Left cardiac atrium (tissue), 4 donors: ENCODE results near the gene ATAD1. TPM values are rescaled to one million over a fixed set of nuclear protein-coding genes. Genes with fewer than 3 reads are reported as not detected.
A peak's percentile ranks its signal among the peaks of the same experiment; 100 is the strongest.
"Not testable (repeated sequence)": the region's sequence is repeated elsewhere in the genome, so short reads cannot be mapped to it uniquely, and the experiment has no call there.

Experiments used
- ATAC-seq, 2 donors: fragments of 200-7000 bp; cut with Tn5 transposase; one replicate each; pipeline ENCODE4 v1.9.1; 2020; ENCODE audit warnings: mild to moderate bottlenecking in 2 of 2, moderate library complexity in 2 of 2
- DNase-seq: peaks from one replicate; pipeline ENCODE4 v3.0.0-alpha.2; 2020
- intact Hi-C, 2 donors: fragments of 100-400 bp; cut with DNase I; formaldehyde crosslinking; loops; one replicate each; pipeline versions ENCODE4 v1.14.1 to v1.15.1; 2022 to 2023
- total RNA-seq, 2 donors: library from RNA; stranded (reverse); fragmentation: NEBNext Ultra II Directional; extraction: Animal tissue kit (Norgen Biotek cat#: 25700); gene quantifications; one replicate each; pipeline ENCODE4 v1.2.1, GENCODE V29; 2021
- donor health status: DM: no; HTN: yes; CAD: no.
- donor health status: DM: no; HTN: yes; CAD: no; lungs with severe emphysema.
- donor health status: DM: yes; HTN: yes; CAD: no.
- donor health status: Dilated cardiomyopathy.

The ATAD1 gene
- total RNA-seq, 2 donors from 2014 or later: 84.9 to 150 TPM

DNA sequence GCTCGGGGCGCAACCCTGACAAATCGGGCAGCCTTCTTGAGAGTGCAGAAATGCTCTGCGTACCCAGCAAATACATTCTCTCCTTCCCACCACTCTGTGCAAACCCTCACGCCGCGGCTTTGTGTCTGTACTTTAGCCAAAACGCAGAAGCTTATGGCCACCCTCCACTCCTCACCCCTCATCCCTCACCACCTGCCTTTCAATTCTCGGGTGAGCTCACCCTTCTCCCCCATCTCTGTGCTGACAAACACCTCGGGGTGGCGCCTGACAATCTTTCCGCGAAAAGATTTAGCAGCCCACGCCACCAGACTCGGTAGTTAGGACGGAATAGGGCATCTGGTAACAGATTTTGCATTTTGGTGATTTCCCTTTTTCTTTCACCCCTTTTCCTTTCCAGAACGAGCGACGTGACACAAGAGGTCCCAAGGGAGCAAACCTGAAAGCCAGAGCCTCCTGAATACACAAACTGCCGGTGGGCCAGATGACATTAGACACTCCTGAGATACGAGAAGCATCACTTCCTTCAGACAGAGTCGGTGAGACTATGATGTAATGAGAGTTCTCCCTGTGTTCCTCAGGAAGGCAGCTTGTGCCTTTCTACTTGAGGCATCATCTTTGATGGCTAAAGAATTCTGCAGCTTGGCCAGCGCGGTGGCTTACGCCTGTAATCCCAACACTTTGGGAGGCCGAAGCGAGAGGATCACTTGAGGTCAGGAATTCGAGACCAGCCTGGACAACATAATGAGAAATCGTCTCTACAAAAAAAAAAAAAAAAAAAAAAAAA lies 671 bp upstream of the ATAD1 start:
- intact Hi-C loops: no loop called here
- DNase-seq (no peak), ATAC-seq (peak; percentile 51 to 66)

DNA sequence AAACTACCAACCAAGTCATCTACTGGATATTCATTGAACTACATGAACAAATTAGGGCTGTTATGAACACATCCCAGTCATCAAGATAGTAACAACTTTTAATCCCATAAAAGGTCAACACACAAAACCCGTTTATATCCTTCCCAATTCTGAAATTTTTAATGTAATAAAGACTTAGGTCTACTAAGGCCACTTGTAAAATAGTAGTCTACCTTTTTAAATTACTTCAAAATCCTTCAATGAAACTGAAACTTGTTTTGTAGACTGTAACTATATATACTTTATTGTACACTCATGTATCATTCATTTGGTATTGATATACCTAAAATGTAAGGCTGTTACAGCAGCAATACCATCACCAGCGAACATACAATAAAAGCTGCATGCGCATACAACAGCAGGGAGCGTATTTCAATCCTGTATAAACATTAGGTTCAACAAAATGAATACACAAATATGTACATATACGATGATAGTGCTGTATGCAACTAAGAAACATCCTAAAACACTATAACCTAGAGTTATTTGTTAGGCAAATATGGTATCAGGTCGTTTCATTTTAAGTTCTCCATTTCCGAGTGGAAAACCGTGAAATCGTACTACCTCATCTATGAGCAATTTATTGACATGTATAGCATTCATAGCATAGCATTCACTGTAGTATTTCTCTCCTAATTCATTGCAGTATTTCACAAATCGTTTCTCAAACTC lies 973 bp downstream of the ATAD1 start:
- intact Hi-C loops: no loop called here
- ATAC-seq (no peak), DNase-seq (no peak)

- ATAC-seq: no peak
- intact Hi-C loops: no loop called here
- DNase-seq: no peak
Measured at GRCh38 chr10:87816163-87816897, 1.7 kb downstream of the ATAD1 start.

GRCh38 chr10:87804939-87805569 lies 13.0 kb downstream of the ATAD1 start:
- ATAC-seq: no peak
- intact Hi-C loops: no loop called here
- no peak for DNase-seq

GRCh38 chr10:87803831-87804230 lies 14.2 kb downstream of the ATAD1 start:
- ATAC-seq (peak; percentile 25 to 50), DNase-seq (no peak)
- intact Hi-C loops: no loop called here

DNA sequence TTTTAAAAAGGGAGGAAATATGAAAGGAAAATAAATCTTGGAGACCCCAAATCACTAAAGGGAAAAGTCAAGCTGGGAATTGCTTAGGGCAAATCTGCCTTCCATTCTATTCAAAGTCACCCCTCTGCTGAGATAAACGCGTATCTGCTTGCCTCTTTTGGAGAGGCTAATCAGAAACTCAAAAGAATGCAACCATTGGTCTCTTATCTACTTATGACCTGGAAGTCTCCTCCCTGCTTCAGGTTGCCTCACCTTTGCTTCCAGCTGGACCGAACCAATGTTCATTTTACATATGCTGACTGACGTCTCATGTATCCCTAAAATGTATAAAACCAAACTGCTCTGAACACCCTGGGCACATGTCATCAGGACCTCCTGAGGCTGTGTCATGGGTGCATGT lies 14.7 kb downstream of the ATAD1 start:
- DNase-seq (no peak), ATAC-seq (no peak)
- intact Hi-C loops: no loop called here

DNA sequence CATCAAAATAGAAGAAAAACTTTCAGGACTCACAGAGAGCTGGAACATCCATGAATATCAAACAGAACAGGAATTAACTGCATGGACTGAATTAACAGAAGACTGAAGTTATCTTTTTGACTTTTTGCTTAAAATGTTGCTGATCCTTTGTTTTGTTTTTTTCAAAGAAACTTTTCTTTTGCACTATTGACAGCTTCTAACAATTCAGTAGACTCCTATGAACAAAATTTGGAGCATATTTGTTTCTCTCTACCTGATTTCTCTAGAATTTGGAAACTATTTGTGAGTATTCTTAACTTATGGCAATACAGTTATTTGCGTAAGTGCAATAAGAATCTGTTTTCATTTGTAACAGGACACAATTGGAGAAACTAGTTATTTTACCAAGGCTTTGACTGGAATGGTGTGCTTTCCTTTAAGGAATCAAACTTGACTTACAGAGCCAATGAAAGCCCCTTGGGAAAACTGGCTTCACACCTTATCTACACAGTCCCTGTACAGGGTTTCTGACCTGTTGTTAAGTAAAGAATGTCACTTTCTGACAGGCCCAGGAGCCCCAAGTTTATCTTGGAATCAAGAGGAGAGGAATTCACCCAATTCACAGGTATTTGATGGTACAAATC lies 16.1 kb downstream of the ATAD1 start:
- ATAC-seq, intact Hi-C loops, DNase-seq: not testable (repeated sequence)

- ATAC-seq (no peak), DNase-seq (no peak)
- intact Hi-C loops: no loop called here
Measured at GRCh38 chr10:87799860-87800259, 18.2 kb downstream of the ATAD1 start.

DNA sequence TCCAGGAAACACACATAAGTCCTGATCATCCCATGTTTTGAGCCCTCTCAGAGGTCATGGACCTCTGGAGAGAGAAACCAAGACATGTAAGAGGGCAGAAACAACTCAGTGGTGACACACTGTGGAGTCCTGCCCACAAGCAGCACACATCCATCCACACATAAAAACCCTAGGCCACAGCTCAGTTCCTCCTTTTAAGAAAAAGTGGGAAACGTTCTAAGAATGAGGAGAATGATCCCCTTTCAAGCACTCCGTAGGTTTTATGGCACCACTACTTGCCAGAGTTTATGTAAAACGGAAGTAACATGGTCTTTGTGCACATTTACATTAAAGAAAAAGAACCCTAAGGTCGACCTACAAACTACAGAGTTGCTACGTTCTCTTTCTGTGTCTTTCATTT lies 19.9 kb downstream of the ATAD1 start:
- DNase-seq: no peak
- ATAC-seq: no peak
- intact Hi-C loops: no loop called here

DNA sequence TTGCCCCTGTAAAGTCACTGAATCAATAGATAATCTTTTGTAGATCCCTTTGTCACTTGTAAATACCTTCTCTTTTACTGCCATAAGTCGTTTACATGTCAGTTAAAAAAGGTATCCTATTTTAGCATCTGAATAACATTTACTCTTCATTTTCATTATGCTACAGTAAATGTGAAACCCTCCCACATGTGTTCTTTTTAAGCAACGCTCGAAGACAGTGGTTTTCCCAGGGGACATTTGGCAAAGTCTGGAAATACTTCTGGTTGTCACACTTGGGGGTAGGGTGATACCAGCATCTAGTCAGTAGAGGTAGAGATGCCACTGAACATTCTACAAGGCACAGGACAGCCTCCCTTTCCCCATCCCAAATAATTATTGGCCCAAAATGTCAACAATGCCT lies 23.7 kb downstream of the ATAD1 start:
- DNase-seq (no peak), ATAC-seq (no peak)
- intact Hi-C loops: no loop called here

DNA sequence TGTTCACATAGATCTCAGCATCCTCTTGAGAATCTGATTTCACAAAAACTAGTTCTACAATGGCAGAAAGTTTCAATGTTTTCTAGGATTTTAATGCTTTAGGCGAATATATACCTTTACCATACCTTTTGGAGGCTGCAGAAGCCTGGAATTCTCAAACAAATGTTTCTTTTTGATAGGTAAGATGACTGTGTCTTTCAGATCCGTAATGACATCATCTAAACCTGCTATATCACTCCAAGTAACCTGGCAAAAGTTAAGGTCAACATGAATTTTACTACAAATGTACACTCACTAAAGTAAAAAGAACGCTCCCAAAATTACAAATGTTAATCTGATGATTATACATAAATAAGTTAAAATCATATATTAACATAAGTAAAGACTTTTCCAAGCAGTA lies 27.8 kb downstream of the ATAD1 start:
- no peak for ATAC-seq
- intact Hi-C loops: no loop called here
- DNase-seq: no peak

GRCh38 chr10:87786421-87786820 lies 31.6 kb downstream of the ATAD1 start:
- ATAC-seq (no peak), DNase-seq (no peak)
- intact Hi-C loops: no loop called here

- ATAC-seq (no peak), DNase-seq (no peak)
- intact Hi-C loops: no loop called here
Measured at GRCh38 chr10:87782721-87783120, 35.3 kb downstream of the ATAD1 start.

DNA sequence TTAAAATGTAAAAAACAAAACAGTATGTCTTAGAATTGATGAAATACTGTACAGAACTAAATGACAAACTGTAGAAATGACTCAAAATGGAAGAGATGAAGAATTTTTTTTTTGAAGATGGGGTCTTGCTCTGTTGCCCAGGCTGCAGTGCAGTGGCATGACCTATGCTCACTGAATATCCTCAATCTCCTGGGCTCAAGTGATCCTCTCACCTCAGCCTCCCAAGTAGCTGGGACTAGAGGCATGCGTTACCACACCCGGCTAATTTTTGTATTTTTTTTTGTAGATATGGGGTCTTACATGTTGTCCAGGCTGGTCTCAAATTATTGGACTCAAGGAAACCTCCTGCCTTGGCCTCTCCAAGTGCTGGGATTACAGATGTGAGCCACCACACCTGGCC lies 36.5 kb downstream of the ATAD1 start:
- ATAC-seq (no peak), DNase-seq (no peak)
- intact Hi-C loops: no loop called here

- DNase-seq (no peak), ATAC-seq (no peak)
- intact Hi-C loops: no loop called here
Measured at GRCh38 chr10:87776328-87776727, 41.7 kb downstream of the ATAD1 start.

DNA sequence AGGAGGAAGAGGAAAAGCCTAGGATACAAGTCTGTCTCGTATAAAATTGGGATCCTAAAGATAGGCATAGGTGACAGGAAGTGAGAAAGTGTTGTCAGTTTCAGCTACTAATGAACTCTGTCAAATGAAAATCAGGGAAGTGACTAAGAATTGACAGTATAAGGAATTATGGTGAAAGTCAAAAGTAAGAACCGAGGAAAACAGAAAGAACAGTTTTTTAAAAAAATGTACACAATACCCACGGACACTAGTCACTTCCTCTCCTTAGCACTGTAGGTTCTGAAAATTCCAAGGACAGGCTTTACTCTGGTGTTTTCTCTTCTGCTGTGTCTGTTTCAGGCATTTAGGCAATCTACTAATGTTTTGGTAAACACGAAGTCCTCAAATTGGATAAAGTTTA lies 42.3 kb downstream of the ATAD1 start:
- ATAC-seq: no peak
- intact Hi-C loops: no loop called here
- no peak for DNase-seq

DNA sequence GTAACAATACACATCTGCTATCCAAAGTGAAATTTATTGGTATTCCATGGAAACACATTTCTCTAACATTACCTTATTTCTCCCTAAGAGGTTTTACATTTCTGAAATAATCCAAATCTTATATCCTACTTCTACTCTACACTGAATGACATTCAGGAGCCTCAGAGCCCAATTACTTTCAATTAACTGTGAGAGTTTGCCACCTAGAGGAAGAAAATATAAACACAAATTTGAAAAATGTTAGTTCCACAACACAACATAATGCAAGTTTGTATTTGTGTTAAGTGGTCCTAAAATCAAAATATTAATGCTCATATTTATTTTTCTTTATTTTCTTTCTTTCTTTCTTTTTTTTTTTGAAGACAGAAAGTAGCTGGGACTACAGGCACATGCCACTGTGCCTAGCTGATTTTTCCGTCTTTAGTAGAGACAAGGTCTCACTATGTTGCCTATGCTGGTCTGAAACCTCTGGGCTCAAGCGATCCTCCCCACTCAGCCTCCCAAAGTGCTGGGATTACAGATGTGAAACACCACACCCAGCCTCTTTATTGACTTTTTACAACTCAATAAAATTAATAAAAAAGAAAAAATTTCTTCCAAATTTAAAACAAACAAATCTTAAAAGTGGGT lies 46.0 kb downstream of the ATAD1 start:
- ATAC-seq: peak in 1 of 2 donors; percentile 38
- DNase-seq: no peak
- intact Hi-C loops: no loop called here

GRCh38 chr10:87767253-87767652 lies 50.8 kb downstream of the ATAD1 start:
- DNase-seq (no peak), ATAC-seq (no peak)
- intact Hi-C loops: no loop called here
